Endothelial cell of hepatic sinusoid (primary cell): ENCODE data around the gene PRRT3.
"Not testable (repeated sequence)": the region's sequence is repeated elsewhere in the genome, so short reads cannot be mapped to it uniquely, and the experiment has no call there.

Source experiments
- in situ Hi-C: cut with HindIII; loops from 2 replicates; pipeline ENCODE4 v1.10.0; 2017; ENCODE audit warnings: low sequenced_read_pairs

The PRRT3 gene

DNA sequence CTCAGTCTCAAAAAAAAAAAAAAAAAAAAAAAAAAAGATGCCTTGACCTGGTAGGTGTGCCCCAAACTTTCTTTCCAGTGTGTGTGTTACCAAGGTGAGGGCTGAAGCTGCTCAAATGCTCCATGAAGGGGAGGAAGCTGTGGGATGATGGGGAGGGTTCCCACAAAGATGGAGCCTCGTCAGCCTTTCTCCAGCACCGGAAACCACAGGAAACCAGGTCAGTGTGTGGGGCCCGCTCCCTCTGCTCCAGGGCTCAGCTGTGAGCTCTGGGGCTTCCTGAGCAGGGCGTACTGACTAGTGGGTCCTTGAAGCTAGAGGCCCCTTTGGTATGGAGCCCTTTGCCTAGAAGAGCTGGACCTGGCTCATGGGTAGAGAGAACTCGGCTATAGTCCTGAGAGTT, 50.2 kb downstream of the PRRT3 start:
- in situ Hi-C loops: loop anchor here (5.0 kb wide), 1 partner anchor 50 kb away; no protein-coding TSS in a partner anchor

DNA sequence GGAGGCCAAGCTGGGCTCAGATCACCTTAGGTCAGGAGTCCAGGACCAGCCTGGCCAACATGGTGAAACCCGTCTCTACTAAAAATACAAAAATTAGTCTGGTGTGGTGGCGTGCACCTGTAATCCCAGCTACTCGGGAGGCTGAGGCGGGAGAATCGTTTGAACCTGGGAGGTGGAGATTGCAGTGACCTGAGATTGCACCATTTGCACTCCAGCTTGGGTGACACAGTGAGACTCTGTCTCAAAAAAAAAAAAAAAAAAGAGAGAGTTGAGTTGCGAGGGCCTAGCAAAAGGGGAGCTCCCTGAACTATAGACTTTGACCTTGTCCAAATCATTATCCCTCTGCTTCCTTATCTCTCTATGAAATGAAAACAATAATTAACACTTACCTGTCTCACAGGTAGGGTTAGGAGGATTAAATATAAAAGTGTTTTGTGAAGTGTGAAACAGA, 51.2 kb downstream of the PRRT3 start:
- in situ Hi-C loops: loop anchor here (5.0 kb wide), 1 partner anchor 49 kb away; no protein-coding TSS in a partner anchor

DNA sequence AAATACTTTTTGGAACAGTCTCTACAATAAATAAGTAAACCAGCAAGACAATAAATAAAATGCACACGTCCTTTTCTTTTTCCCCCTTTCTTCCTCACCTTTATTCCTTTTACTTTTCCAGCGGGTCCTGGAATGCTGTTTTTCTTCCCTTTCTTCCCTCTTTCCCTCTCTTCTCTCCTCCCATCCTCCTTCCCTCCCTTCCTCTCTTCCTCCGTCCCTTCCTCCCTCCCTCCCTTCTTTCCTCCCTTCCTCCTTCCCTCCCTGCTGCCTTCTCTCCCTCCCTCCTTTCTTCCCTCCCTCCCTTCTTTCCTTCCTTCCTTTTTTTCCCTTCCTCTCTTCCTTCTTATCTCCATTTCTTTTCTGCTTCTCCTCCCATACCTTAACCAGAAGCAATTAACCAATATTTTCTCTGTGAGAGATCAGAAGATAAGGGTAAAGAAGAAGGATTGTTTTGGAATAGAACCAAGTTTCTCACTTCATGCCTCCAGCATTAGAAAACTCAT, 52.9 kb downstream of the PRRT3 start:
- in situ Hi-C loops: no loop called here

DNA sequence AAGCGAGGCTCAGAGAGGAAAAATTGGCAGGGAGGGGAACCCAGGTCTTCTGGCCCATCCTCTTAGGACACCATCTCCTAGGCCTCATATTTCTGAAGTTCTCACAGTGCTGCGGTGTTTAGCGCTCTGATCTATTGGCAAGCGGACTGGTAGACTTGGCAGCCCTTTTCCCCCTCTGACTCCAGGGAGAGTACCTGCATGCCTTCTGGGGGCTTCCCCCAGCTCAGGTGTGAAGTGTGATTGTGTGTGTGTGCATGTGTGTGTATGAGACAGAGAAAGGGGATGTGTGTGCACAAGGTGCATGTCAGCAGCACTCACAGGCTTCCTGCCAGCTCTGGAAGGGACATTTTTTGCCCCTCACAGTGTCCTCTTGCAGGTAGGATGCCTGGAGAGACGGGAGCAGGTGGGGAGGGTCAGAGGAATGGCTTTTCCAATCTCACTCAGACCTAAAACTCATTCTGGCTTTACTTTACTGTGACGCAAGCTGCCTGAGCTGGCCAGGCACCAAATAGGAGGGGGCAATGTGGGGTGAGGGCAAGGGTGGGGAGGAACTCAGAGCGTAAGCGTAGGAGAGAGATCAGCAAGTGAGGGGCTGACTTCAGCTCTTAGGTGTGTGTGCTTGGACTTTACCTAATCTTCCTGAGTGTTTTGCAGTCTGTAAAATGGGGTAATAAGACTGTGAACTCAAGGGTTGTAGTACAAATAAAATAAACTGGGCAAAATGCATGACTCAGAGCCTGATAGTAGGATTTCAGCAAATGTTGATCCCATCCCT, 53.6 kb downstream of the PRRT3 start:
- in situ Hi-C loops: no loop called here

DNA sequence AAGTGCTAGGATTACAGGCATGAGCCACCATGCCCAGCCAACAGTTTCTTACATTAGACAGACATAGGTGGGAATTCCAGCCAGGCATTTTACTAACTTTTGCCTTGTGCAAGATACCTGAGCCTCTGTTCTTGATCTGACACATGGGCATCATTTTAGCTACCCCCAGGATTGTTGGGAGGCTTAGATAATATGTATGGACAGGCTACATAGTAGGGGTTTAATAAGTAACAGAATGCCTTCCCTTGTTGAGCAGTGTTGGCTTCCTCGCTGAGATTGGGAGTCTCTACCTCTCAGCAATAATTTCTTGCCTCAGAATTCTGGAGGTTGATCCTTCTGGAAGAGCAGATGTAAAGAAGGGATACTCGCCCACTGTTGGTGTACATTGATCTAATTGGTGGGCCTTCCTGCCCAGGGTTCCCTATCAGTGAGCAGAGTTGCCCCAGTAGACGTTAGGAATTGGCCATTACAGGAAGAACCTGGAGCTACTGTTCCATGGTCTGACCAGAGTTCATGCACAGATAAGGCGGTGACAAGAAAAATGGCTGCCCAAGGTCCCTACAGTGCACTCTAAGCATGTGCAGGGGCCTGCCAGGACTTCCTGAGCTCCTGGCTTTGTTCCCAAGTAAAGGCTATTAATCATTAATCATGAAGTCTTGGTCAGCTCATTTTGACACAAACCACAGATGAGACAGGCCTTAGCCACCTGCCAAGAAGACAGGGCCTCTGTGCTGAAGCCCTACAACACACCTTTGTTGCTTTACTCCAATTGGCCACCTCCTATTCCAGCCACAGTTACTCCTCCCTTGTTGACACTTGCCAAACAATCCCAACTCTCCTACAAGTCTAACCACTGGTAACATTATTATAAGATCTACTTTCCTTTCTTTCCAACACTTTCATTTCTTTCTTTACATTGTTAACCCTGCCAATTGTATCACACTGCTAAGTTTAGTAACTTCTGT, 54.5 kb downstream of the PRRT3 start:
- in situ Hi-C loops: no loop called here

DNA sequence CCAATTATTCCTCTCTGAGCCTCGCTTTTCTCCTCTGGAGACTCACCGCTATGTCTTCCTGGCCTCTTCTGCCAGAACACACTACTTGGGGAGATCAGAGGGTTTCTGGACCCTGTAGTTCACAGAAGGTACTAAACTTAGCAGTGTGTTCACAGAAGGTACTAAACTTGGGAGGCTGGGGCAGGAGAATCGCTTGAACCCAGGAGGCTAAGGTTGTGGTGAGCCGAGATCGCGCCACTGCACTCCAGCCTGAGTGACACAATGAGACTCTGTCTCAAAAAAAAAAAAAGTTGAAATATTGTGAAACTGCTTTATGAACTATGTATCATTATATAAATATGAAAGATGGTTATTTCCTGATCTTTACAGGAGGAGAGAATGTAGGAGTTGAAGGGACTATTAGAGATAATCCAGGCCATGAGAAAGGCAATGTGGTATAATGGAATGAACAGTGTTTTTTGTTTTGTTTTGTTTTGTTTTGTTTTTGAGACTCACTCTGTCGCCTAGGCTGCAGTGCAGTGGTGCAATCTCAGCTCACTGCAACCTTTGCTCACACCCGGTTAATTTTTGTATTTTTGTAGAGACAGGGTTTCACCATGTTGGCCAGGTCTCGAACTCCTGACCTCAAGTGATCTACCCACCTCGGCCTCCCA, 55.3 kb downstream of the PRRT3 start:
- in situ Hi-C loops: not testable (repeated sequence)

DNA sequence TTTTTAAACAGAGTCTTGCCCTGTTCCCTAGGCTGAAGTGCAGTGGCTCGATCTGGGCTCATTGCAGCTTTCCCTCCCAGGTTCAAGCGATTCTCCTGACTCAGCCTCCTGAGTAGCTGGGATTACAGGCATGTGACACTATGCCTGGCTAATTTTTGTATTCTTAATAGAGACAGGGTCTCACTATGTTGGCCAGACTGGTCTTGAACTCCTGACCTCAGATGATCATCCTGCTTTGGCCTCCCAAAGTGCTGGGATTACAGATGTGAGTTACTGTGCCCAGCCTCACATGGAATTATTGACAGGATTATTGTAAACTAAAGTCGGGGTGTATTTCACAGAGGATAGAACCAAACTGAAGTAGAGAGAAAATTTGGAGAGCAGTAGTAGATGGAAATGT, 56.5 kb downstream of the PRRT3 start:
- in situ Hi-C loops: not testable (repeated sequence)
